Gastroesophageal sphincter (tissue), 3 donors: ENCODE data around the gene PDE1A.

ENCODE experiments used
- CTCF ChIP-seq, 4 experiments: fragments of 200-600 bp in 2 of 4; fragments of 450-650 bp in 2 of 4; sonication (generic) in 1 of 4; IDR thresholded peaks; one replicate each; pipeline ENCODE4 v1.5.1; 2017 to 2019; ENCODE audit warnings: antibody characterized with exemption in 4 of 4, mild to moderate bottlenecking in 2 of 4, moderate library complexity in 2 of 4
- POLR2A ChIP-seq, 2 donors: fragments of 450-650 bp; IDR thresholded peaks; one replicate each; pipeline ENCODE4 v1.6.1; 2017; ENCODE audit warnings: antibody characterized with exemption in 2 of 2, mild to moderate bottlenecking in 2 of 2, moderate library complexity in 1 of 2

GRCh38 chr2:182142062-182142461, 284.8 kb downstream of the PDE1A start:
- TF ChIP-seq CTCF (IDR thresholded peaks at IDR 0.05) (no peak), POLR2A (IDR thresholded peaks at IDR 0.05) (no peak)
